ENCODE results near the gene CBX8. TPM values are rescaled to one million over a fixed set of nuclear protein-coding genes. Genes with fewer than 3 reads are reported as not detected.

The CBX8 gene
- total and polyA plus RNA-seq, 2 of the 13 experiments (the other 11 are each of a cell fraction or from before 2014, with no cell fraction given), result 0.34 to 12.6 TPM

DNA sequence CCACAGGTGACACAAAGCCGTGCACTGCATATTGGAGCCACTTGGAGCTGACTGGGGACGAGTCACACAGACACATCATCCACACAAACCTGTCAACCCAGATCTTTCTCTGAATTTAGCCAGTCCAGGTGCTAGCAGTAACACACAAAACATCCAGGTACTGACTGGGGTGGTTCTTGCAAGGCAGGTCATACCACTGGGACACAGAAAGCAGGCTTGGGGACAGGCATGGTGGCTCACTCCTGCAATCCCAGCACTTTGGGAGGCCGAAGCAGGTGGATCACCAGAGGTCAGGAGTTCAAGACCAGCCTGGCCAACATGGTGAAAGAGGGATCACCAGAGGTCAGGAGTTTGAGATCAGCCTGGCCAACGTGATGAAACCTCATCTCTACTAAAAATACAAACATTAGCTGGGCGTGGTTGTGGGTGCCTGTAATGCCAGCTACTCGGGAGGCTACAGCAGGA is 51.2 kb downstream of the CBX8 start (continued):
- TF ChIP-seq, protein P1, sequence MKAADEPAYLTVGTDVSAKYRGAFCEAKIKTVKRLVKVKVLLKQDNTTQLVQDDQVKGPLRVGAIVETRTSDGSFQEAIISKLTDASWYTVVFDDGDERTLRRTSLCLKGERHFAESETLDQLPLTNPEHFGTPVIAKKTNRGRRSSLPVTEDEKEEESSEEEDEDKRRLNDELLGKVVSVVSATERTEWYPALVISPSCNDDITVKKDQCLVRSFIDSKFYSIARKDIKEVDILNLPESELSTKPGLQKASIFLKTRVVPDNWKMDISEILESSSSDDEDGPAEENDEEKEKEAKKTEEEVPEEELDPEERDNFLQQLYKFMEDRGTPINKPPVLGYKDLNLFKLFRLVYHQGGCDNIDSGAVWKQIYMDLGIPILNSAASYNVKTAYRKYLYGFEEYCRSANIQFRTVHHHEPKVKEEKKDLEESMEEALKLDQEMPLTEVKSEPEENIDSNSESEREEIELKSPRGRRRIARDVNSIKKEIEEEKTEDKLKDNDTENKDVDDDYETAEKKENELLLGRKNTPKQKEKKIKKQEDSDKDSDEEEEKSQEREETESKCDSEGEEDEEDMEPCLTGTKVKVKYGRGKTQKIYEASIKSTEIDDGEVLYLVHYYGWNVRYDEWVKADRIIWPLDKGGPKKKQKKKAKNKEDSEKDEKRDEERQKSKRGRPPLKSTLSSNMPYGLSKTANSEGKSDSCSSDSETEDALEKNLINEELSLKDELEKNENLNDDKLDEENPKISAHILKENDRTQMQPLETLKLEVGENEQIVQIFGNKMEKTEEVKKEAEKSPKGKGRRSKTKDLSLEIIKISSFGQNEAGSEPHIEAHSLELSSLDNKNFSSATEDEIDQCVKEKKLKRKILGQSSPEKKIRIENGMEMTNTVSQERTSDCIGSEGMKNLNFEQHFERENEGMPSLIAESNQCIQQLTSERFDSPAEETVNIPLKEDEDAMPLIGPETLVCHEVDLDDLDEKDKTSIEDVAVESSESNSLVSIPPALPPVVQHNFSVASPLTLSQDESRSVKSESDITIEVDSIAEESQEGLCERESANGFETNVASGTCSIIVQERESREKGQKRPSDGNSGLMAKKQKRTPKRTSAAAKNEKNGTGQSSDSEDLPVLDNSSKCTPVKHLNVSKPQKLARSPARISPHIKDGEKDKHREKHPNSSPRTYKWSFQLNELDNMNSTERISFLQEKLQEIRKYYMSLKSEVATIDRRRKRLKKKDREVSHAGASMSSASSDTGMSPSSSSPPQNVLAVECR (CRISPR knock-in tag; IDR thresholded peaks at IDR 0.05; ENCODE audit: borderline replicate concordance), result peak; percentile 31; the same call in 1 of the 2 replicates
- peak; percentile 68 for TF ChIP-seq ZMYM2 (CRISPR knock-in tag; IDR thresholded peaks at IDR 0.05)
- TF ChIP-seq RXRA (CRISPR knock-in tag; IDR thresholded peaks at IDR 0.05), result peak; percentile 78
- 0 out of 2 replicates have a peak, but pooled peaks have one; percentile 32 for TF ChIP-seq MTF2 (CRISPR knock-in tag; IDR thresholded peaks at IDR 0.05; ENCODE audit: borderline replicate concordance)
- TF ChIP-seq ZNF629 (CRISPR knock-in tag; conservative IDR thresholded peaks at IDR 0.05), result 0 out of 2 replicates have a peak, but pooled peaks have one; percentile 9
- no peak for TF ChIP-seq SKI (IDR thresholded peaks at IDR 0.05; ENCODE audit: partially characterized antibody)
- 0 out of 2 replicates have a peak, but pooled peaks have one; percentile 45 for TF ChIP-seq NFKB2 (CRISPR knock-in tag; IDR thresholded peaks at IDR 0.05; ENCODE audit: borderline replicate concordance)
- TF ChIP-seq, protein P2, sequence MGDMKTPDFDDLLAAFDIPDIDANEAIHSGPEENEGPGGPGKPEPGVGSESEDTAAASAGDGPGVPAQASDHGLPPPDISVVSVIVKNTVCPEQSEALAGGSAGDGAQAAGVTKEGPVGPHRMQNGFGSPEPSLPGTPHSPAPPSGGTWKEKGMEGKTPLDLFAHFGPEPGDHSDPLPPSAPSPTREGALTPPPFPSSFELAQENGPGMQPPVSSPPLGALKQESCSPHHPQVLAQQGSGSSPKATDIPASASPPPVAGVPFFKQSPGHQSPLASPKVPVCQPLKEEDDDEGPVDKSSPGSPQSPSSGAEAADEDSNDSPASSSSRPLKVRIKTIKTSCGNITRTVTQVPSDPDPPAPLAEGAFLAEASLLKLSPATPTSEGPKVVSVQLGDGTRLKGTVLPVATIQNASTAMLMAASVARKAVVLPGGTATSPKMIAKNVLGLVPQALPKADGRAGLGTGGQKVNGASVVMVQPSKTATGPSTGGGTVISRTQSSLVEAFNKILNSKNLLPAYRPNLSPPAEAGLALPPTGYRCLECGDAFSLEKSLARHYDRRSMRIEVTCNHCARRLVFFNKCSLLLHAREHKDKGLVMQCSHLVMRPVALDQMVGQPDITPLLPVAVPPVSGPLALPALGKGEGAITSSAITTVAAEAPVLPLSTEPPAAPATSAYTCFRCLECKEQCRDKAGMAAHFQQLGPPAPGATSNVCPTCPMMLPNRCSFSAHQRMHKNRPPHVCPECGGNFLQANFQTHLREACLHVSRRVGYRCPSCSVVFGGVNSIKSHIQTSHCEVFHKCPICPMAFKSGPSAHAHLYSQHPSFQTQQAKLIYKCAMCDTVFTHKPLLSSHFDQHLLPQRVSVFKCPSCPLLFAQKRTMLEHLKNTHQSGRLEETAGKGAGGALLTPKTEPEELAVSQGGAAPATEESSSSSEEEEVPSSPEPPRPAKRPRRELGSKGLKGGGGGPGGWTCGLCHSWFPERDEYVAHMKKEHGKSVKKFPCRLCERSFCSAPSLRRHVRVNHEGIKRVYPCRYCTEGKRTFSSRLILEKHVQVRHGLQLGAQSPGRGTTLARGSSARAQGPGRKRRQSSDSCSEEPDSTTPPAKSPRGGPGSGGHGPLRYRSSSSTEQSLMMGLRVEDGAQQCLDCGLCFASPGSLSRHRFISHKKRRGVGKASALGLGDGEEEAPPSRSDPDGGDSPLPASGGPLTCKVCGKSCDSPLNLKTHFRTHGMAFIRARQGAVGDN (CRISPR knock-in tag; IDR thresholded peaks at IDR 0.05), result peak; percentile 27; the same call in 1 of the 2 replicates
- TF ChIP-seq ZMYM3 (CRISPR knock-in tag; IDR thresholded peaks at IDR 0.05), result peak; percentile 75
- TF ChIP-seq KDM5B (CRISPR knock-in tag; IDR thresholded peaks at IDR 0.05; ENCODE audit: borderline replicate concordance), result peak; percentile 52; the same call in 1 of the 2 replicates
- no peak for TF ChIP-seq RNF2 (conservative IDR thresholded peaks at IDR 0.05; ENCODE audit: low read depth)
- TF ChIP-seq, protein P3, sequence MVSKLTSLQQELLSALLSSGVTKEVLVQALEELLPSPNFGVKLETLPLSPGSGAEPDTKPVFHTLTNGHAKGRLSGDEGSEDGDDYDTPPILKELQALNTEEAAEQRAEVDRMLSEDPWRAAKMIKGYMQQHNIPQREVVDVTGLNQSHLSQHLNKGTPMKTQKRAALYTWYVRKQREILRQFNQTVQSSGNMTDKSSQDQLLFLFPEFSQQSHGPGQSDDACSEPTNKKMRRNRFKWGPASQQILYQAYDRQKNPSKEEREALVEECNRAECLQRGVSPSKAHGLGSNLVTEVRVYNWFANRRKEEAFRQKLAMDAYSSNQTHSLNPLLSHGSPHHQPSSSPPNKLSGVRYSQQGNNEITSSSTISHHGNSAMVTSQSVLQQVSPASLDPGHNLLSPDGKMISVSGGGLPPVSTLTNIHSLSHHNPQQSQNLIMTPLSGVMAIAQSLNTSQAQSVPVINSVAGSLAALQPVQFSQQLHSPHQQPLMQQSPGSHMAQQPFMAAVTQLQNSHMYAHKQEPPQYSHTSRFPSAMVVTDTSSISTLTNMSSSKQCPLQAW (CRISPR knock-in tag; IDR thresholded peaks at IDR 0.05), result 0 out of 2 replicates have a peak, but pooled peaks have one; percentile 44
- TF ChIP-seq ZMAT3 (CRISPR knock-in tag; conservative IDR thresholded peaks at IDR 0.05), result 0 out of 2 replicates have a peak, but pooled peaks have one; percentile 17
- TF ChIP-seq, protein P4, sequence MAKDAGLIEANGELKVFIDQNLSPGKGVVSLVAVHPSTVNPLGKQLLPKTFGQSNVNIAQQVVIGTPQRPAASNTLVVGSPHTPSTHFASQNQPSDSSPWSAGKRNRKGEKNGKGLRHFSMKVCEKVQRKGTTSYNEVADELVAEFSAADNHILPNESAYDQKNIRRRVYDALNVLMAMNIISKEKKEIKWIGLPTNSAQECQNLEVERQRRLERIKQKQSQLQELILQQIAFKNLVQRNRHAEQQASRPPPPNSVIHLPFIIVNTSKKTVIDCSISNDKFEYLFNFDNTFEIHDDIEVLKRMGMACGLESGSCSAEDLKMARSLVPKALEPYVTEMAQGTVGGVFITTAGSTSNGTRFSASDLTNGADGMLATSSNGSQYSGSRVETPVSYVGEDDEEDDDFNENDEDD (CRISPR knock-in tag; IDR thresholded peaks at IDR 0.05; ENCODE audit: borderline replicate concordance), result 0 out of 2 replicates have a peak, but pooled peaks have one; percentile 3
- TF ChIP-seq HDAC1 (CRISPR knock-in tag; IDR thresholded peaks at IDR 0.05), result no peak
- TF ChIP-seq, protein P5, sequence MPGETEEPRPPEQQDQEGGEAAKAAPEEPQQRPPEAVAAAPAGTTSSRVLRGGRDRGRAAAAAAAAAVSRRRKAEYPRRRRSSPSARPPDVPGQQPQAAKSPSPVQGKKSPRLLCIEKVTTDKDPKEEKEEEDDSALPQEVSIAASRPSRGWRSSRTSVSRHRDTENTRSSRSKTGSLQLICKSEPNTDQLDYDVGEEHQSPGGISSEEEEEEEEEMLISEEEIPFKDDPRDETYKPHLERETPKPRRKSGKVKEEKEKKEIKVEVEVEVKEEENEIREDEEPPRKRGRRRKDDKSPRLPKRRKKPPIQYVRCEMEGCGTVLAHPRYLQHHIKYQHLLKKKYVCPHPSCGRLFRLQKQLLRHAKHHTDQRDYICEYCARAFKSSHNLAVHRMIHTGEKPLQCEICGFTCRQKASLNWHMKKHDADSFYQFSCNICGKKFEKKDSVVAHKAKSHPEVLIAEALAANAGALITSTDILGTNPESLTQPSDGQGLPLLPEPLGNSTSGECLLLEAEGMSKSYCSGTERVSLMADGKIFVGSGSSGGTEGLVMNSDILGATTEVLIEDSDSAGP (CRISPR knock-in tag; IDR thresholded peaks at IDR 0.05; ENCODE audit: borderline replicate concordance), result 0 out of 2 replicates have a peak, but pooled peaks have one; percentile 17

Measured in HepG2 (cell line).